Progenitor cell of endocrine pancreas (in vitro differentiated cells): ENCODE data around the gene PPP6R3. TPM values are rescaled to one million over a fixed set of nuclear protein-coding genes. Genes with fewer than 3 reads are reported as not detected.
"Not testable (repeated sequence)": the region's sequence is repeated elsewhere in the genome, so short reads cannot be mapped to it uniquely, and the experiment has no call there.

Experiments used
- DNase-seq: peaks from one replicate; pipeline ENCODE4 v3.0.0; 2021; ENCODE audit warnings: low spot score; ENCODE audit not compliant: unreplicated experiment
- H3K27ac Mint-ChIP-seq: 2 replicates; pipeline ENCODE4 v1.8.0; 2021; ENCODE audit warnings: mild to moderate bottlenecking, moderate library complexity, mixed read lengths
- H3K27me3 Mint-ChIP-seq: 2 replicates; pipeline ENCODE4 v1.8.0; 2021; ENCODE audit warnings: mixed read lengths
- H3K36me3 Mint-ChIP-seq: 2 replicates; pipeline ENCODE4 v1.8.0; 2022; ENCODE audit warnings: mixed read lengths; ENCODE audit not compliant: insufficient read depth
- H3K4me1 Mint-ChIP-seq: 2 replicates; pipeline ENCODE4 v1.8.0; 2021; ENCODE audit warnings: low read depth, mixed read lengths
- H3K4me3 Mint-ChIP-seq: 2 replicates; pipeline ENCODE4 v1.8.0; 2021; ENCODE audit warnings: low read depth, mild to moderate bottlenecking, moderate library complexity, mixed read lengths
- H3K9me3 Mint-ChIP-seq: 2 replicates; pipeline ENCODE4 v1.8.0; 2021; ENCODE audit warnings: low read depth, mixed read lengths
- total RNA-seq: library from RNA; stranded (reverse); gene quantifications from 2 replicates; pipeline ENCODE4 v1.2.1, GENCODE V29; 2021
- TF ChIP-seq, protein P1 (sequence below): fragments of 200-600 bp; sonication (generic); IDR thresholded peaks from one replicate; pipeline ENCODE4 v1.5.0; 2021; ENCODE audit warnings: antibody characterized with exemption, mild to moderate bottlenecking; ENCODE audit not compliant: unreplicated experiment

PPP6R3 gene
- total RNA-seq, 1 donor from 2014 or later = 124 TPM

DNA sequence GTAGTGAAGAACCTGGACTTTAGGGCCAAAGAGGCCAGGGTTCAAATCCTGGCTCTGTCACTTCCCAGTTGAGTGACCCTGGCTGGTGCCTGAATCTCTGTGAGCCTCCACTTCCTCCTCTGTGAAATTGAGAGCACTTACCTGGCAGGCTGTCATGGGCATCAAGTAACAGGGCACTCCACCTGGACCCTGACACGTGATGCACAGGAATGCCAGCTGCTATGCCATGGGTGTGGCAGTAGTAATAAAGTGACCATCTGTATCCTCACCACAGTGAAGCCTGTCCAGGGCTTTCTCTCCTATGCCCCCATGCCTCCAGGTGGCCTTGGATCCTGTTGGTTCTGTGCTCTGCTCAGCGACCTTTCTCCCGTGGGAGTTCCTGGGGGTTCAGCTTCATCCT lies 29.8 kb upstream of the PPP6R3 start:
- no peak overlapping the region for H3K4me3 Mint-ChIP-seq
- no peaks in the 10 kb centered on the region for H3K4me1 Mint-ChIP-seq
- peaks cover 44% of the 10 kb centered on the region for H3K36me3 Mint-ChIP-seq
- DNase-seq = no peak
- H3K27ac Mint-ChIP-seq = peak overlapping the region; percentile 24
- TF ChIP-seq, protein P1, sequence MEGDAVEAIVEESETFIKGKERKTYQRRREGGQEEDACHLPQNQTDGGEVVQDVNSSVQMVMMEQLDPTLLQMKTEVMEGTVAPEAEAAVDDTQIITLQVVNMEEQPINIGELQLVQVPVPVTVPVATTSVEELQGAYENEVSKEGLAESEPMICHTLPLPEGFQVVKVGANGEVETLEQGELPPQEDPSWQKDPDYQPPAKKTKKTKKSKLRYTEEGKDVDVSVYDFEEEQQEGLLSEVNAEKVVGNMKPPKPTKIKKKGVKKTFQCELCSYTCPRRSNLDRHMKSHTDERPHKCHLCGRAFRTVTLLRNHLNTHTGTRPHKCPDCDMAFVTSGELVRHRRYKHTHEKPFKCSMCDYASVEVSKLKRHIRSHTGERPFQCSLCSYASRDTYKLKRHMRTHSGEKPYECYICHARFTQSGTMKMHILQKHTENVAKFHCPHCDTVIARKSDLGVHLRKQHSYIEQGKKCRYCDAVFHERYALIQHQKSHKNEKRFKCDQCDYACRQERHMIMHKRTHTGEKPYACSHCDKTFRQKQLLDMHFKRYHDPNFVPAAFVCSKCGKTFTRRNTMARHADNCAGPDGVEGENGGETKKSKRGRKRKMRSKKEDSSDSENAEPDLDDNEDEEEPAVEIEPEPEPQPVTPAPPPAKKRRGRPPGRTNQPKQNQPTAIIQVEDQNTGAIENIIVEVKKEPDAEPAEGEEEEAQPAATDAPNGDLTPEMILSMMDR = no peak
- peaks cover 9% of the 10 kb centered on the region for H3K9me3 Mint-ChIP-seq
- H3K27me3 Mint-ChIP-seq = no peaks in the 10 kb centered on the region

DNA sequence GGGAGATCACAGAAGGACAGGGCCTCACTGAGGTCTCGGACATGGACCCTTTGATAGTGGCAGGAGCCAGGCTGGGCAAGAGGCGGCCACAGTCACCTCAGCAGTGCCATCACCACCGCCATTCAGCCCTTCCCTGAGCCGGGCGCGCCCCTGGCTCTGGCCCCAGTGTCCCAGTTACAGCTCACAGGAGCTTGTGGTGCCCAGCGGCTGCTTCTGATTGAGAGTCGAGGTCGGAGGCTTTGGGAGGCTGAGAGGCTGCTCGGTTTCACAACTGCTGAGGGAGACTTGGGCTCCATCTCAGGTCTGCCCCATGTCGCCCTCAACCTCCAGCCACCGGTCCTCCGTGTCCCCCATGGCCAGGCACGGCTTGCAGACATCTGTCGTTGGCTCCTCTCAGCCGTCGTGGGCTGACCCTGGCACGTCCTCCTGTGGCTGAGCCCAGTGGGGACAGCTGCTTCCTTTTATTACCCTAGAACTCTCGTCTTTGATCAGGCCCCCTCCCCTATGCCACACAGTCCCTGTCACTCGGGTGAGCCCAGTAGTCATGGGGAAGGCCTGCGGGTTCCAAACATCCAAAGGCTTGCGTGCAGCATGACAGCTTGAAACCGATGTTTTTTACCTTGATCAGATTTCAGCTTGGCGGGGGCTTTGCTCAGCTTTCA lies 28.4 kb upstream of the PPP6R3 start:
- Mint-ChIP-seq H3K27ac (no peak overlapping the region), H3K4me3 (no peak overlapping the region), H3K36me3 (peaks cover 34% of the 10 kb centered on the region), H3K4me1 (no peaks in the 10 kb centered on the region), H3K27me3 (no peaks in the 10 kb centered on the region), H3K9me3 (peaks cover 9% of the 10 kb centered on the region)
- no peak for DNase-seq
- TF ChIP-seq, protein P1 = no peak

DNA sequence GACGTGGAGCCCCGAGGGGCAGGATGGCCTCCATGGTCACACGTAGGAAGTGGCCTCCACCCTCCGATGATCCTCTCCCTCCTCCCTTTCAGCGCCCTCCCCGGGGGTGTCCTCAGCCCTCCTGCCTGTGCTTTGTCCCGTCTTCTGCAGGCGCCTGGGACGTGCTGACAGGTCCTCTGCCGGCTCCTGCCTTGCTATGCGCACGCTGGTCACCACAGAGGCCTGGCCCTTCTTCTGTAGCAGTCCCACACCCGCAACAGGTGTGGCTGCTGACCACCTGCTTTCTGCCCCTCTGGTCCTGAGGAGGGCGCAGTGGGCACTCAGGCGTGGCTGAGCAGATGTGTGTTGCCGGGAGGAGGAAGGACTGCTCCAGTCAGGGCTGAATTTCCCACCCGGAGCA lies 27.7 kb upstream of the PPP6R3 start:
- Mint-ChIP-seq H3K27me3 (no peaks in the 10 kb centered on the region), H3K4me1 (no peaks in the 10 kb centered on the region), H3K36me3 (peaks cover 30% of the 10 kb centered on the region), H3K4me3 (no peak overlapping the region), H3K9me3 (peaks cover 9% of the 10 kb centered on the region), H3K27ac (no peak overlapping the region)
- DNase-seq = no peak
- TF ChIP-seq, protein P1 = no peak

DNA sequence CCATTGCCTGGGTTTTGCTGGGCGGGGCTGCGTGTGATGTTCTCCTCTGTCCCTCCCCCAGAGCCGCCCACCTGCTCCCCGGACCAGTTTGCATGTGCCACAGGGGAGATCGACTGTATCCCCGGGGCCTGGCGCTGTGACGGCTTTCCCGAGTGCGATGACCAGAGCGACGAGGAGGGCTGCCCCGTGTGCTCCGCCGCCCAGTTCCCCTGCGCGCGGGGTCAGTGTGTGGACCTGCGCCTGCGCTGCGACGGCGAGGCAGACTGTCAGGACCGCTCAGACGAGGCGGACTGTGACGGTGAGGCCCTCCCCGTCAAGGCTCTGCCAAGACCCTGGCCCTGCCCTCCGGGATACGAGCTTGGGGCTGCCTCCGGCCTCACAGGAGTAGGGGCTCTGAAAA lies 27.0 kb upstream of the PPP6R3 start:
- H3K9me3 Mint-ChIP-seq = peaks cover 5% of the 10 kb centered on the region
- H3K27me3 Mint-ChIP-seq = no peaks in the 10 kb centered on the region
- H3K36me3 Mint-ChIP-seq = peaks cover 27% of the 10 kb centered on the region
- no peak overlapping the region for H3K27ac Mint-ChIP-seq
- H3K4me3 Mint-ChIP-seq = no peak overlapping the region
- TF ChIP-seq, protein P1 = no peak
- no peaks in the 10 kb centered on the region for H3K4me1 Mint-ChIP-seq
- no peak for DNase-seq

DNA sequence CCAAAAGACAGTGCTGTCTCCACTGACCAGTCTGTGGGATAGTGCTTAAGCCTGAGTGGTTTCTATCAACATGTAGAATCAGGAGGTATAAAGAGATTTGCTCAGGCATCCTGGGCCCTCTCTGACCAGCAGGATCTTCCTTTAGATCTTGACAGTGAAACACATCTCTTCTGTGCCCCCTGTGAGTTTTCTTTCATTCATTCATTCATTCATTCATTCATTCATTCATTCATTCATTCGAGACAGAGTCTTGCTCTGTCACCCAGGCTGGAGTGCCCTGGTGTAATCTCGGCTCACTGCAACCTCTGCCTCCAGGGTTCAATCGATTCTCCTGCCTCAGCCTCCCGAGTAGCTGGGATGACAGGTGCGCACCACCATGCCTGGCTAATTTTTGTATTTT lies 26.4 kb upstream of the PPP6R3 start:
- DNase-seq, H3K9me3 Mint-ChIP-seq, H3K4me3 Mint-ChIP-seq, H3K4me1 Mint-ChIP-seq, H3K27ac Mint-ChIP-seq, H3K27me3 Mint-ChIP-seq: not testable (repeated sequence)
- peaks cover 23% of the 10 kb centered on the region for H3K36me3 Mint-ChIP-seq

DNA sequence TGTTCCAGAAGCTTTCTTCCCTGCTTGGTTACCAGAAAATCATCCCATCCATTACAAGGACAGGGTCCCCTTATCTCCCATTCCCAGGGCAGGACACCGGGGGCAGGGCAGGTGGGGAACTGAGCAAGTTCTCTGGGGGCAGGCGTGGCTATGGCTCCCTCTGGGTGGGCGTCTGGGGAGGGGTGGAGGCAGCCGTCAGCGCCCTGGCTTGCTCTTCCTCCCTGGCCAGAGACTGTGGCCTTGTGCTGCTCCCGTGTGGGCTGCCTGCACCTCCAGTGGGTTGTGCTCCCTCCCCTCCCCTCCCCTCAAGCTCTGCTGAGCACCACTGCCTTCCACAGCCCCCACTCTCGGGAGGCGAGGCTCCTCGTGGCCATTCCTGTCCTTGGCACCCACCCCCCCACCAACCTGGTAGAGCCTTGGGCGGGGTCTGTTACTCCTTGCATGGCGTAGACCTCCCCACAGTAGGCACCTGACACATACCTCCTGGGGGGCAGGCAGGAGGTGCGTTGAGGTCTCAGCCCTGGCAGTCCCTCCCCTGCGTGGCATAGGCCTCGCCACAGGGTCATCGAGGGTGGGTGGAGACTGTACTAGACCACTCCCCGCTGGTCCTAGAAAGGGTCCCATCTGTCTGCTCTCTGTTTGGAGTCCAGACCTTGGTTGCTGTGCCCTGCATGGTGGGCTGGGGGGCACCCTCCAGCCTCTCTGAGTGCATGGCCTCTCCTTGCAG lies 24.2 kb upstream of the PPP6R3 start:
- no peaks in the 10 kb centered on the region for H3K4me1 Mint-ChIP-seq
- no peak overlapping the region for H3K27ac Mint-ChIP-seq
- peaks cover 11% of the 10 kb centered on the region for H3K36me3 Mint-ChIP-seq
- H3K27me3 Mint-ChIP-seq = no peaks in the 10 kb centered on the region
- no peak overlapping the region for H3K4me3 Mint-ChIP-seq
- no peak for DNase-seq
- TF ChIP-seq, protein P1 = no peak
- H3K9me3 Mint-ChIP-seq = no peaks in the 10 kb centered on the region
